Breast epithelium (tissue), 3 donors: ENCODE results near the gene TAGLN.

Experiments used
- CTCF ChIP-seq, 3 donors: fragments of 450-650 bp; IDR thresholded peaks; one replicate each; pipeline ENCODE4 v1.5.1; 2016 to 2017; ENCODE audit warnings: antibody characterized with exemption in 3 of 3, mild to moderate bottlenecking in 3 of 3, moderate library complexity in 3 of 3
- POLR2A ChIP-seq: fragments of 450-650 bp; IDR thresholded peaks from one replicate; pipeline ENCODE4 v1.6.1; 2016; ENCODE audit warnings: antibody characterized with exemption, mild to moderate bottlenecking, moderate library complexity
- POLR2AphosphoS5 ChIP-seq, 3 donors: sonication (generic); formaldehyde crosslinking; IDR thresholded peaks; one replicate each; pipeline ENCODE4 v1.6.1; 2017; ENCODE audit warnings: antibody characterized with exemption in 3 of 3

GRCh38 chr11:117223741-117224689 is 24.8 kb downstream of the TAGLN start:
- TF ChIP-seq CTCF (IDR thresholded peaks at IDR 0.05) (no peak), POLR2A (no peak), POLR2AphosphoS5 (IDR thresholded peaks at IDR 0.05) (no peak)
